ENCODE data around the gene TMEM109. TPM values are rescaled to one million over a fixed set of nuclear protein-coding genes. Genes with fewer than 3 reads are reported as not detected.
"Not testable (repeated sequence)": the region's sequence is repeated elsewhere in the genome, so short reads cannot be mapped to it uniquely, and the experiment has no call there.

Gene TMEM109
- total RNA-seq, 2 donors from 2014 or later, result 81.8 to 105 TPM

DNA sequence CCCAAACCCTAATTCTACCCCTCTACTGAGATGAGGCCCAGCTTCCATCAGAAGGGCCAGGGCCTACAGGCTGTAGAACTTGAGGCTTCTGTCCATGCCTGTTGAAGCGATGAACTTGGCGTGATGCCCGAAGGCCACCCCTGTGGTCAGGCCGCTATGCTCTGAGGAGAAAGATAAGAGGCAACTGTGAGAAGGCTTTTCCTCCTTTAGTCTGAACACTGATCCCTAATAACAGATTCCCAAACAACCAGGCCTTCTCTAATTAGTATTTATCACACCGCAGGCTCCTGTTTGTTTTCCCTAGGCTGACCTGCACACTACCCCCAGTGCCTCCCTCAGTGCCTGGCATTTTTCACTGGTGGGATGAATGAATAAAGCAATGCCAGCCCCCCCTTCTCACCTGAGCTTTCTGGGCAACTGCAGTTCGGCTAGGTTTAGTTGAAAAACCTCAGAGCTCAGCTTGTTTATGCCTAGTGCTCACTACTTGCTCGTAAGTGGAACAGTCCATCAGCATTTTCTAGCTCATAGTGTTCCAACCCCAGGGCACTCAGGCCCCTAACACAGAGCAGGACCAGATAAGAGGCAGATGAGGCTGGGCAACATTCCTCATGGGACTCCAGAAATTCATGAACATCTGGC is 22.7 kb upstream of the TMEM109 start:
- peaks cover 26% of the 10 kb centered on the region for H3K36me3 Mint-ChIP-seq
- H3K4me3 Mint-ChIP-seq, result no peak overlapping the region
- no peaks in the 10 kb centered on the region for H3K27me3 Mint-ChIP-seq
- ATAC-seq, result no peak
- H3K9me3 Mint-ChIP-seq, result no peaks in the 10 kb centered on the region
- DNase-seq (ENCODE audit: low spot score), result no peak
- H3K4me1 Mint-ChIP-seq (ENCODE audit: low read depth in 2 of 2), result peaks cover 6 to 10% of the 10 kb centered on the region in 2 donors
- peak overlapping the region in 1 of 2 donors; percentile 33 for H3K27ac Mint-ChIP-seq

DNA sequence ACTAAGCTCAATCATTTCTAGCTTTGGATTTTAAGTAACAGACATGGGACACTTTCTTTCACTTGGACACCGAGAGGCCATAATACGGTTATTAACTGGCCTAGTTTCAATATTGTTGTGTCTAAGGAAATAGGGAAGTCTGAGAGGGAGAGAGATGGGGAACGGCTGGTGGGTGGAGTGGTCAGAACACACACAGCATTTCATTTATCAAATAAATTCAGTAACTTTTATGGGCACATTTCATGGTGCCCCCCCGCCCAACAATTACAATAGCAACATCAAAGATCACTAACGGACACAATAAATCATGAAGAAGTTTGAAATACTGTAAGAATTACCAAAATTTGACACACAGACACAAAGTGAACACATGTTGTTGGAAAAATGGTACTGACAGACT is 18.3 kb upstream of the TMEM109 start:
- no peak for DNase-seq (ENCODE audit: low spot score)
- ATAC-seq, result no peak
- H3K4me1 Mint-ChIP-seq (ENCODE audit: low read depth in 2 of 2), result peaks cover 0 to 5% of the 10 kb centered on the region in 2 donors
- no peak overlapping the region for H3K27ac Mint-ChIP-seq
- no peaks in the 10 kb centered on the region for H3K27me3 Mint-ChIP-seq
- H3K36me3 Mint-ChIP-seq, result peaks cover 36% of the 10 kb centered on the region
- no peak overlapping the region for H3K4me3 Mint-ChIP-seq
- H3K9me3 Mint-ChIP-seq, result no peaks in the 10 kb centered on the region

DNA sequence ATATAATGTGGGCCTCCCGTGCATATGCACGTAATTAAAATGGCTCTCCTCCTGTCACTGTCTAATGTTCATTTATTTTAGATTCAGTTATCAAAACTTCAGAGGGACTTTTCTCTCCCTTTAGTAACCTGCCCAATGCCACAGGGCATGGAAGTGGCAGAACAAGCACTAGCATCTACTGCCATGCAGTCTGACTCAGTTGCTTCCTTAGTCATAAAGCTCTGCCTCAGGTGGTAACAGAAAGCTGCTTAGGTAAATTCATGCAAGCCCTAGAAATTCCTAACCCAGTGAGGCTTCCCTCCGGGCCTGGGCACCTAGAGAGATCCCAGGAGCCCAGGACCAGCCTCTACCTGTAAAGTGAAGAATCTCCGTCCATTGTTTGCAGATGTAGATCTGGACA is 16.5 kb upstream of the TMEM109 start:
- Mint-ChIP-seq H3K27me3 (no peaks in the 10 kb centered on the region), H3K4me3 (no peak overlapping the region), H3K9me3 (no peaks in the 10 kb centered on the region), H3K27ac (peak overlapping the region in 1 of 2 donors; percentile 47), H3K36me3 (peaks cover 31% of the 10 kb centered on the region), H3K4me1 (ENCODE audit: low read depth in 2 of 2) (peaks cover 0 to 2% of the 10 kb centered on the region in 2 donors)
- ATAC-seq, result no peak
- no peak for DNase-seq (ENCODE audit: low spot score)

DNA sequence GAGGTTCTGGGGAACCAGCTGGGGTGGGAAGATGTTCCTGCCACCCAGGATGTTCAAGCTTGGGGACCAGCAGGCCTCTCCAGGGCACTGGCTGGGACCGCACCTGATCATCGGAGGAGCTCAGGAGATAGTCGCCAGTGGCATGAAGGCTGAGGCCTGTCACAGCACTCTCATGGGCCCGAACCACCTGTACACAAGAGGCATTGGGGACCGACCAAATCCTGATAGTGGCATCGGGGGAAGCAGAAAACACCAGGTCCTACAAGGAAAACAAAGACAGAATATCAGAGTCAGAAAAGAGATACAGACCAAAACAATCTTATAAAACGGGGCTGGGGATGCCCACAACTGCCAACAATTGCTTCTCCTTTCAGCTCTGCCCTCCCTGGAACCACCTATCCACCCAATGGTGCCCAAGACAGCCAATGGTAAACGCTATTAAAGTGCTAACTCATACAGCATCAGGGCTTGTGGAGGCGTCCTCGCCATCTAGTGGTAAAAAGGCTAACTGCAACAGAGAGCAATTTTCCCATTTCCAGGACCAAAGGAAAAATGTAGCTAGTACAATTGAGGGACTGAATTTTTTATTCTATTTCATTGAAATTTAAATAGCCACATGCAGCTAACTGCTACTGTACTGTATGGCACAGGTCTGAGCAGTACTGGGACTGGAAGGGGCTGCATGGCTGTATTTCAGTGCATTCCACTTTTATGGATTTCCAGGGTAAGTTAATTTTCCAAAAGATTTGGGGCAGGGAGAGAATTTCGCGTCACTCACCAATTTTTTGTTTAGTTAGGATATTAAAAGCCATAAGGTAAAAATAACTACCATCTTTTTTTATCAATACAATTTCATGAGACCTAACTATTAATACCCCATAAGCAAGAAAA is 14.7 kb upstream of the TMEM109 start:
- Mint-ChIP-seq H3K4me1 (ENCODE audit: low read depth in 2 of 2) (peaks cover 3 to 16% of the 10 kb centered on the region in 2 donors), H3K4me3 (no peak overlapping the region), H3K36me3 (peaks cover 29% of the 10 kb centered on the region), H3K27ac (no peak overlapping the region), H3K27me3 (no peaks in the 10 kb centered on the region), H3K9me3 (no peaks in the 10 kb centered on the region)
- peak; percentile 67 for DNase-seq (ENCODE audit: low spot score)
- ATAC-seq, result peak; percentile 67 to 76

DNA sequence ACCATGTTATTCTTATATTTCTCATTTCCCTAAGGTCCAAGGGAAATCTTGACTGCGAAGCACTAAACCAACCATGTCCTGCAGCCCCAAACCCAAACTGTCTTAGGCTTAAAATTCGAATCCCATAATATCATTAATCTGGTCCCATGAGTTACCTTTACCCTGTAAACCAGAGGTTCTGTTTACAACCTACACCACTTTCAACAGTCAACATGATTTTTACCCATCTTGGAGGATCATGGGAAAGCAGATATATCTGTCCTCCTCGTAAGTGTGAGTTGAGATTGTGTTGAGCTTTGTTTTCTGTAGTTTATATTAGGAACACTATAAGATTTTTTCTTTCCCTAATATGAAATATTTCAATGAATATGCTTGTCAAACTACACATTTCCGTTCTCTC is 14.0 kb upstream of the TMEM109 start:
- DNase-seq (ENCODE audit: low spot score), result no peak
- no peaks in the 10 kb centered on the region for H3K27me3 Mint-ChIP-seq
- no peak overlapping the region for H3K27ac Mint-ChIP-seq
- H3K4me1 Mint-ChIP-seq (ENCODE audit: low read depth in 2 of 2), result peaks cover 7 to 18% of the 10 kb centered on the region in 2 donors
- no peak for ATAC-seq
- no peak overlapping the region for H3K4me3 Mint-ChIP-seq
- peaks cover 26% of the 10 kb centered on the region for H3K36me3 Mint-ChIP-seq
- H3K9me3 Mint-ChIP-seq, result no peaks in the 10 kb centered on the region

DNA sequence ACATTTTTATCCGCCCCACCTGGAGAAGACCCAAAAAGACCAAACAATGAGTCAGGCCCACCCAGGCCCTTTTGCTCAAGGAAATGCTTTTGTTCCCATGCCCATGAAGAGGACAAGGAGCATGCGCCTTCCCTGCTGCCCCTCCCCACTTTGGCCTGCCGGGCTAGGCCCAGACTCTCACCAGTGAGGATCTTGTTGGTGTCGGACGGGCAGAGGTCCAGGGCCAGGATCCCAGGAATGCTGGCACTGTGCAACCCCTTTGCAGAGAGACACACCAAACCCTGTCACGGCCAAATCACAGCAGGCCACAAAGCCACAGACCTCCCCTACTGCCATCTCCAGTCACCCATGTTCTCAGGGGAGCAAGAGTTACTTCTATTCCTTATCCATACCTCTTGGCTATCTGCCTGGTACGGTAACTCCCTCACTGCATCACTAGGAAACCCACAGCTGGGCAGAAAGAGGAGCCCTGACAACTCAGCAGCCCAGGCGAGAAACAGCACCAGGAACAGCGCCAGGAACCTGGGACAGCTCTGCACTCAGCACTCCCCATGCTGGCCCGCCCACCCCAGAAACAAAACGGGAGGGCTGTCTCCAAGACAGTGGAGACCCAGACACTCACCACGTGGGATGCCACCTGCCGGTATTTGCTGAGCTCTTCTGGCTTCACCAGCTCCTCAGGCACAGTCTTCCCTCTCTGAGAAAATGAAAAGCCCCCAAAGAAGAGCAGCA is 13.1 kb upstream of the TMEM109 start:
- Mint-ChIP-seq H3K4me1 (ENCODE audit: low read depth in 2 of 2) (peaks cover 15 to 25% of the 10 kb centered on the region in 2 donors), H3K4me3 (no peak overlapping the region), H3K27ac (no peak overlapping the region), H3K27me3 (no peaks in the 10 kb centered on the region), H3K36me3 (peaks cover 18% of the 10 kb centered on the region), H3K9me3 (no peaks in the 10 kb centered on the region)
- DNase-seq (ENCODE audit: low spot score) (no peak), ATAC-seq (no peak)

DNA sequence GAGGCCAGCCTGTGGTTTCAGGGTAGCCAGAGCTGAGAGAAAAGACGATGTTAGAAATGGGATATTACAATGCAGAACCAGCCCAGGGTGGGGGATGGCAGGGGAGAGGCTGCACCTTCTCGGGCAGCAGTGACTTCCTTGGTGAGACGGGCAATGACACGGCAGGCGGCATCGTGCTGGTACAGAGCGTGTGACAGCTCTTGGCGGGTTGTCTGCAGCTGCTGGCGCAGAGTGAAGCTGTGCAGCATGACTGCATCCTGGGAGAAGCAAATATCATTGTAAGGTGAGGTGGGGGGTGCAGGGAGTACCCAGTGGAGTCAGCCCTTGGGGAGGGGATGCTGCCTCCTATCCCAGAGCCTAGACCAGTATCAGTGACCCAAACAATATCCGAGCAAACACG is 11.3 kb upstream of the TMEM109 start:
- H3K36me3 Mint-ChIP-seq, result peaks cover 9% of the 10 kb centered on the region
- ATAC-seq (no peak), DNase-seq (ENCODE audit: low spot score) (no peak)
- no peak overlapping the region for H3K4me3 Mint-ChIP-seq
- H3K27me3 Mint-ChIP-seq, result no peaks in the 10 kb centered on the region
- H3K27ac Mint-ChIP-seq, result no peak overlapping the region
- peaks cover 26 to 31% of the 10 kb centered on the region in 2 donors for H3K4me1 Mint-ChIP-seq (ENCODE audit: low read depth in 2 of 2)
- H3K9me3 Mint-ChIP-seq, result no peaks in the 10 kb centered on the region

DNA sequence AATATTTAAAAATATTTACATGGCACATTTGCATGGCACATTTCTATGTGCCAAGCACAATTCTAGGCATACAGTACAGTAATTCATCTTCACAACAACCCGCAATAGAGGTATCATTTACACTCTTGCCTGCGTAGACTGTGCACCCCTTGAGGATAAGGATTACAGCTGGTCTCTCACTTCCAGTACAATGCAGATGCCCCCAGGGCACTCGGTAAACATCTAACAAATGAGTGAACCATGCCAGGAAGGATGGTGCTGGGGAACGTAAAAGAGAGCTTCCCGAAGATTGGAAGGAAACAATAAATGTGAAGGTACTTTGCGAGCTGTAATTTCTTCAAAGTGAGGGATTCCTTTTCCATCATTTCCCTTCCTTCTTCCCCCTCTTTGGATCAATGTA is 8.9 kb upstream of the TMEM109 start:
- no peaks in the 10 kb centered on the region for H3K27me3 Mint-ChIP-seq

DNA sequence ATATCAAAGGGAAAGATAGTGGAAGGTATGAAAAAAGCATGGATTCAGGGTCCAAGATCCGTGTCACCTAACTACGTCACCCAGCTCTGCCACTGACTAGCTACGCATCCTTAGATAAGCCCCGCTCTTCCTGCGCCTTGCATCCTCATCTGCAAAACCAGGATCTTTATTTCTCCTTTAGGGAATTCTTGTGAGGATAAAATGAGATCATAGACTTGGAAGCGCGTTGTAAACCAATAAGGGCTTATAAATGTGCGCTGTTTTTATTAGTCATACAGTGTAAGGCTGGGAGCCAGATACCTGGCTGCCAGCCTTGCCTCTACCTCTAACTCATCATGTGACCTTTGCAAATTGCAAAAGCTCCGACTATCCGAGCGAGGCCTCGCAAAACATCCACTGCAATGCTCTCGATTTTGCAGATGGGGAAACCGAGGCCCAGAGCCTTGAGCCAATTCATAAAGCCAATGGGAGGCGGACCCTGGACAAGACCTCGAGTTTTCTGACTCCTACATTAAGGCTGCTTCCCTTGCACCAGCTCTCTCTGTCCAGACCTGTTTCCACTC is 8.3 kb upstream of the TMEM109 start:
- Mint-ChIP-seq H3K36me3 (no peaks in the 10 kb centered on the region), H3K4me1 (ENCODE audit: low read depth in 2 of 2) (peaks cover 26 to 31% of the 10 kb centered on the region in 2 donors), H3K27me3 (no peaks in the 10 kb centered on the region), H3K27ac (peak overlapping the region; percentile 87 to 95), H3K4me3 (peak overlapping the region; percentile 92), H3K9me3 (no peaks in the 10 kb centered on the region)
- DNase-seq (ENCODE audit: low spot score) (no peak), ATAC-seq (no peak)

More for the DNA sequence above, 8.9 kb upstream of the TMEM109 start:
- Mint-ChIP-seq H3K4me1 (ENCODE audit: low read depth in 2 of 2) (peaks cover 26 to 31% of the 10 kb centered on the region in 2 donors), H3K4me3 (peak overlapping the region; percentile 92), H3K9me3 (no peaks in the 10 kb centered on the region), H3K36me3 (no peaks in the 10 kb centered on the region), H3K27ac (peak overlapping the region; percentile 87 to 95)
- no peak for DNase-seq (ENCODE audit: low spot score)
- ATAC-seq, result no peak

DNA sequence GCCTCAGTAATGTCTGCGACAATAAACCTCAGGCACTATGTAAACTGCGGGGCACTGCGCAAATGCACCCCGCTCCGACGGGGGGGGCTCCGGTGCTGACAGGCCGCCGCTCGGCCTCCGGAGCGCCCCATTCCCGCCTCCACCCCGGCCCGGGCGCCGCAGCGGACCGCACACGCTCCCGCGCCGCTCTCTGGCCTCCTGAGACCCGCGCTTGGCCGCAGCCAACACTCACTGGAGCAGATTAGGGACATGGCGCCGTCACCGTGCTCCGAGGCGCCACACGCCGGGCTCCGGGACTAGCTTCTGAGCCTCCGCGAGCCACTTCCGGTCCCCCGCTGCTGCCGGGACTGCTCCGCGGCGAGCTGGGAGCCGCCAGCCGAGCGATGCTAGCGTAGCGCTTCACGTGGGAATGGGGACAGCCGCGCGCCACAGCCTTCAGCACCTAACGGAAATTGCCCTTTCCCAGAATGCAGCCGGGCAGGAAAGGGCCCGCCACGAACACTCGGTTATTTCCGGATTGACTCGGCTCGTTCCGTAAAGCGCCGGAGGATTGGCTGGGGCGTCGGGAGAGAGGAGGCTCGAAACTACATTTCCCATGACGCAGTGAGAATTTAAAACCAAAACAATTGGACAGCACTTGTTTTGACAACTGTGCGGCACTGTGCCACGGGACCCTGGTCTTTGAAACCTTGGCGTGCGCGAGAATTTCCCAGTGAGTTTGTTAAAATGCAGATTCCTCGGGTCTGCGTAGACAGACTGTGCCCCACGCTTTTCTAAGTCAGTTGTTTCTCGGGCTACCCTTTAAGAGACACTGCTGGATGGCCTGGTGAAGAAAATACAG is 7.6 kb upstream of the TMEM109 start, which contains the start of gene PRPF19:
PRPF19 (minus strand) TSS at position 454 of the 841 bp plus-strand sequence; CDS start at position 251, 203 bp downstream.
- H3K27me3 Mint-ChIP-seq, result no peaks in the 10 kb centered on the region
- peak; percentile 96 to 98 for ATAC-seq
- H3K27ac Mint-ChIP-seq, result peak within 1 kb of the TSS; percentile 87 to 95
- no peaks in the 10 kb centered on the region for H3K9me3 Mint-ChIP-seq
- peak within 1 kb of the TSS; percentile 92 for H3K4me3 Mint-ChIP-seq
- peak; percentile 98 for DNase-seq (ENCODE audit: low spot score)
- no peaks in the 10 kb centered on the region for H3K36me3 Mint-ChIP-seq
- H3K4me1 Mint-ChIP-seq (ENCODE audit: low read depth in 2 of 2), result peaks cover 26 to 31% of the 10 kb centered on the region in 2 donors

DNA sequence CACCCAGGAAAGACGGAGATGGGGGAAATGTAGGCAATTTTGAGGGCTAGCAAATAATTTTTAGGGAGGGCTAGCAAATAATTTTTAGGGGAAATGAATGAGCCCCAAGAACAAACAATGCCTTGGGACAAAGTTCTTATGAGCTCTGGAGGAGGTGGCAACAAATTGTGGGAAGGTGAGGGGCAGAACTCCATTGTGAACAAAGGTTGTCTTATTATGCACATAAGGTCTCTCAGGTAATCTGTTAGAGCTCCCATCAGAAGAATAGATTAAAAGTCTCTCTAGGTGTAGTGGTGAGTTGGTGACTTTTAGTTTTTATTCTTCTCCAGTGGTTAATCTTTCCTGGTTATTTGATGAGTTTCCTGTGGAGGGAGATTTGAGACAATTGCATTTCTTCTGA is 5.2 kb upstream of the TMEM109 start:
- Mint-ChIP-seq H3K36me3 (no peaks in the 10 kb centered on the region), H3K27me3 (no peaks in the 10 kb centered on the region), H3K4me1 (ENCODE audit: low read depth in 2 of 2) (peaks cover 39 to 42% of the 10 kb centered on the region in 2 donors), H3K27ac (peak overlapping the region in 1 of 2 donors; percentile 27), H3K4me3 (no peak overlapping the region), H3K9me3 (no peaks in the 10 kb centered on the region)
- DNase-seq (ENCODE audit: low spot score), result no peak
- ATAC-seq, result no peak

DNA sequence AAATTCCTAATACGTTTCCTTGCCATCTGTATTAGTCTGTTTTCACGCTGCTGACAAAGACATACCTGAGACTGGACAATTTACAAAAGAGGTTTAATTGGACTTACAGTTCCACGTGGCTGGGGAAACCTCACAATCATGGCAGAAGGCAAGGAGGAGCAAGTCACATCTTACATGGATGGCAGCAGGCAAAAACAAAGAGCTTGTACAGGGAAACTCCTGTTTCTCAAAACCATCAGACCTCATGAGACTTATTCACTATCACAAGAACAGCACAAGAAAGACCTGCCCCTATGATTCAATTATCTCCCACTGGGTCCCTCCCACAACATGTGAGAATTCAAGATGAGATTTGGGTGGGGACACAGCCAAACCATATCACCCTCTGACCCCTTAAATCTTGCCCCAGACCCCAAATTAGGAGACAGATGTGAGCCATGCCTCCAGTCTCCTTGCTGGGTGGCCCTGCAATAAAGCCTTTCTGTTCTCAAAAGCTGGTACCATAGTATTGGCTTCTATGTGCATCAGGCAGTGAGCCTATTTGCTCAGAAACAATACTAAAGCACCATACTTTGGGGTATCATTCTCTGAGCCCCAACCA is 4.2 kb upstream of the TMEM109 start:
- not testable (repeated sequence) for ATAC-seq; DNase-seq (ENCODE audit: low spot score); H3K9me3 Mint-ChIP-seq; H3K27ac Mint-ChIP-seq; H3K4me3 Mint-ChIP-seq; H3K36me3 Mint-ChIP-seq; H3K27me3 Mint-ChIP-seq
- peaks cover 36 to 40% of the 10 kb centered on the region in 2 donors for H3K4me1 Mint-ChIP-seq (ENCODE audit: low read depth in 2 of 2)
